ENCODE data around the gene LPIN1.

GRCh38 chr2:11710210-11710609, 36.2 kb upstream of the LPIN1 start:
- no peak for TF ChIP-seq CTCF (IDR thresholded peaks at IDR 0.05)
- TF ChIP-seq POLR2A (IDR thresholded peaks at IDR 0.05), result no peak
